ENCODE measurements around the gene MEN1. TPM values are rescaled to one million over a fixed set of nuclear protein-coding genes. Genes with fewer than 3 reads are reported as not detected.

MEN1 gene
- total and polyA plus RNA-seq, 9 of the 15 experiments (the other 6 are each of a cell fraction or from before 2014, with no cell fraction given): 3.4 to 57.2 (median 19.3) TPM

DNA sequence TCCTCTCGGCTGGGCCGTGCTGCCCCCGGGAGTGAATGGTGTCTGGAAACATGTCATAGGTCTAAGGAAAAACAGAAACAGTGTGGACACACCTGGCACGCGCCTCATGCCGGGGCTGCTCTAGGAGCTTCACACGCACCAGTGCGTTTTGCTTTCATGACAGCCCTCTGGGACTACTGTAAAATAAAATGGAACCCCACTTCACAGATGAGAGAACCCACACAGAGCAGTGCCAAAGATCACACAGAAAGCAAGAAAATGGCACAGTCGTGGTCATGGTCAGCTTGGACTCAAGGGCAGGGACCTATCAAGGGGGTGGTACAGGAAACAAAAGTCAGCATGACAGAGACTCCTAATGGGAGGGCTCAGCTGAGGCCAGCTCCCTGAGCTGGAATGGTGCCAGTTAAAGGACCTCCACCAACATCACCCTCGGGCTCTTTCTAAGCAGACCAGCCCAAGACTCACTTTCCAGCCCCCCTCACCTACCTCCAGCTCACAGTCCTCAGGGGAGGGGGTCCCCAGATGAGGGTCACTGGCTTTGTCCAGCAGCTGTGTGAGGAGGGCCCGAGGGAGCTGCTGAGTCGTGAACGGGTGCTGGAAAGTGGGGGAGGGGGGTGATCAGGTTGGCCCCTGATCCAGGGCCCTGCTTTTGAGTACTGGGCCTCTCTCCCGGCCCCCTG, 10.6 kb downstream of the MEN1 start:
- Histone ChIP-seq H3K9me1 (ENCODE audit: control insufficient read depth, insufficient read depth, low read length) (no peaks in the 10 kb centered on the region), H3K27ac (ENCODE audit: extremely low read depth, low read depth, low read length) (no peak overlapping the region; the same call in 2 of the 3 replicates), H3K4me1 (replicated peaks in 1 of 2; ENCODE audit: control insufficient read depth in 2 of 2, insufficient read depth in 2 of 2, low read length in 2 of 2) (peaks cover 30 to 76% of the 10 kb centered on the region in 2 experiments), H3K79me2 (ENCODE audit: control insufficient read depth, insufficient read depth, low read length) (no peaks in the 10 kb centered on the region), H3K27me3 (ENCODE audit: control insufficient read depth in 2 of 2, insufficient read depth in 2 of 2, low read length in 2 of 2) (no peaks in the 10 kb centered on the region), H3K4me3 (no peak overlapping the region), H2AFZ (ENCODE audit: low read depth, low read length) (no peak overlapping the region), H3K36me3 (ENCODE audit: control insufficient read depth, insufficient read depth, low read length) (peaks cover 10% of the 10 kb centered on the region; the same call in 1 of the 3 replicates), H3K9ac (ENCODE audit: insufficient read depth in 1 of 2, low read depth in 2 of 2, low read length in 2 of 2) (peak overlapping the region in 1 of 2 experiments; percentile 85; a peak in 2 of 4 replicates), H3K4me2 (ENCODE audit: insufficient read depth, low read length) (no peak overlapping the region), H4K20me1 (replicated peaks; ENCODE audit: control insufficient read depth, insufficient read depth, low read length) (no peaks in the 10 kb centered on the region), H3K9me3 (replicated peaks; ENCODE audit: control insufficient read depth, insufficient read depth, low read depth, low read length) (no peaks in the 10 kb centered on the region)
- DNase-seq (ENCODE audit: extremely low read depth in 1 of 4, low spot score in 3 of 4): peak in 1 of 4 experiments; percentile 31
- CTCF ChIA-PET (ENCODE audit: low intra/inter-chr PET ratio): interaction anchor here (0.6 kb wide), 1 partner anchor 15 kb away, joined by 3 read pairs; no protein-coding TSS in a partner anchor
- BruUV-seq (replicated peaks): no TSS peak
- POLR2A ChIA-PET: interaction anchor here (0.6 to 1.6 kb wide), 9 partner anchors 8 to 320 kb away, joined by 3 to 5 read pairs (median 3); partner anchors contain the start of gene SF1
- no peak for FAIRE-seq
- in situ Hi-C loops (cut with MboI): no loop called here
- WGBS (ENCODE audit: insufficient coverage, low coverage, missing lambda C conversion rate): 58% methylated on average over 9 of the region's 14 CpGs
- ATAC-seq: peak; percentile 6; the same call in 1 of the 3 replicates
- intact Hi-C loops (cut with micrococcal nuclease): loop anchor here (5.0 kb wide), 1 partner anchor 43 kb away; the partner anchor contains the start of gene CDC42BPG
- TF ChIP-seq GABPA (tag; conservative IDR thresholded peaks at IDR 0.05; ENCODE audit: low read depth) (no peak), ZNF592 (IDR thresholded peaks at IDR 0.05) (0 out of 2 replicates have a peak, but pooled peaks have one; percentile 31), NFIX (CRISPR knock-in tag; IDR thresholded peaks at IDR 0.05; ENCODE audit: low read depth) (no peak), ATF2 (CRISPR knock-in tag; IDR thresholded peaks at IDR 0.05) (no peak), NFIC (IDR thresholded peaks at IDR 0.05) (peak; percentile 97), ZBTB33 (CRISPR knock-in tag; IDR thresholded peaks at IDR 0.05) (no peak), ZNF140 (CRISPR knock-in tag; IDR thresholded peaks at IDR 0.05) (no peak)
- TF ChIP-seq, protein P1, sequence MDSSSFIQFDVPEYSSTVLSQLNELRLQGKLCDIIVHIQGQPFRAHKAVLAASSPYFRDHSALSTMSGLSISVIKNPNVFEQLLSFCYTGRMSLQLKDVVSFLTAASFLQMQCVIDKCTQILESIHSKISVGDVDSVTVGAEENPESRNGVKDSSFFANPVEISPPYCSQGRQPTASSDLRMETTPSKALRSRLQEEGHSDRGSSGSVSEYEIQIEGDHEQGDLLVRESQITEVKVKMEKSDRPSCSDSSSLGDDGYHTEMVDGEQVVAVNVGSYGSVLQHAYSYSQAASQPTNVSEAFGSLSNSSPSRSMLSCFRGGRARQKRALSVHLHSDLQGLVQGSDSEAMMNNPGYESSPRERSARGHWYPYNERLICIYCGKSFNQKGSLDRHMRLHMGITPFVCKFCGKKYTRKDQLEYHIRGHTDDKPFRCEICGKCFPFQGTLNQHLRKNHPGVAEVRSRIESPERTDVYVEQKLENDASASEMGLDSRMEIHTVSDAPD (CRISPR knock-in tag; IDR thresholded peaks at IDR 0.05): no peak
- TF ChIP-seq, protein P2, sequence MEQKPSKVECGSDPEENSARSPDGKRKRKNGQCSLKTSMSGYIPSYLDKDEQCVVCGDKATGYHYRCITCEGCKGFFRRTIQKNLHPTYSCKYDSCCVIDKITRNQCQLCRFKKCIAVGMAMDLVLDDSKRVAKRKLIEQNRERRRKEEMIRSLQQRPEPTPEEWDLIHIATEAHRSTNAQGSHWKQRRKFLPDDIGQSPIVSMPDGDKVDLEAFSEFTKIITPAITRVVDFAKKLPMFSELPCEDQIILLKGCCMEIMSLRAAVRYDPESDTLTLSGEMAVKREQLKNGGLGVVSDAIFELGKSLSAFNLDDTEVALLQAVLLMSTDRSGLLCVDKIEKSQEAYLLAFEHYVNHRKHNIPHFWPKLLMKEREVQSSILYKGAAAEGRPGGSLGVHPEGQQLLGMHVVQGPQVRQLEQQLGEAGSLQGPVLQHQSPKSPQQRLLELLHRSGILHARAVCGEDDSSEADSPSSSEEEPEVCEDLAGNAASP (IDR thresholded peaks at IDR 0.05): no peak
